HepG2 (cell line): Measurements from ENCODE around the gene MROH2A. TPM values are rescaled to one million over a fixed set of nuclear protein-coding genes. Genes with fewer than 3 reads are reported as not detected.

Experiments used
- ATAC-seq: fragments of 200-7000 bp; cut with Tn5 transposase; 3 replicates; pipeline ENCODE4 v1.9.1; 2020; ENCODE audit warnings: mild to moderate bottlenecking, moderate library complexity
- BruUV-seq: library from RNA; stranded (reverse); fragments of 400-500 nt; replicated peaks from 2 replicates; lab custom pipeline; 2021; lab: Mats Ljungman, UMichigan
- CTCF ChIA-PET: fragments of 300-600 bp; formaldehyde crosslinking; extraction: SDS; loops from one replicate; lab custom pipeline; 2021; ENCODE audit warnings: low total read pairs, inconsistent platforms, low intra/inter-chr PET ratio; lab: Yijun Ruan, JAX
- POLR2A ChIA-PET: fragments of 350-600 bp; sonication (Branson Sonifier 250); formaldehyde crosslinking; loops from one replicate; lab custom pipeline; 2020; ENCODE audit warnings: antibody characterized with exemption, inconsistent platforms; lab: Yijun Ruan, JAX
- DNase-seq: peaks from one replicate; pipeline ENCODE4 v3.0.0-alpha.2; 2015; ENCODE audit warnings: low spot score
- FAIRE-seq: peaks from 3 replicates; lab custom pipeline; 2011; peaks lifted over from hg19 to GRCh38; lab: Jason Lieb, UNC
- H2AFZ ChIP-seq: one replicate; pipeline ENCODE4 v1.6.1; 2011; ENCODE audit warnings: low read length, inconsistent platforms
- H3K27ac ChIP-seq: fragments of 300-600 bp; 3 replicates; pipeline ENCODE4 v1.8.0; 2011; ENCODE audit warnings: mixed run types, mild to moderate bottlenecking, mixed read lengths, low read length, inconsistent platforms; ENCODE audit not compliant: insufficient read depth; ENCODE audit errors: extremely low read length
- H3K27me3 ChIP-seq, 2 experiments: fragments of 200-600 bp in 1 of 2; 2 replicates in 1 of 2; 3 replicates in 1 of 2; pipeline versions ENCODE4 v1.6.0 to v1.8.0; 2011; ENCODE audit warnings: low read length in 2 of 2, mild to moderate bottlenecking in 2 of 2, moderate library complexity in 2 of 2, inconsistent platforms in 1 of 2; ENCODE audit not compliant: insufficient read depth in 2 of 2, control insufficient read depth in 1 of 2
- H3K36me3 ChIP-seq, 2 experiments: fragments of 200-600 bp in 1 of 2; replicated peaks in 1 of 2; 2 replicates in 1 of 2; 3 replicates in 1 of 2; pipeline versions ENCODE4 v1.5.1 to v1.8.0; 2011; ENCODE audit warnings: low read length in 2 of 2, inconsistent platforms in 1 of 2; ENCODE audit not compliant: insufficient read depth in 2 of 2, control insufficient read depth in 1 of 2
- H3K4me1 ChIP-seq: 2 replicates; pipeline ENCODE4 v1.5.1; 2012; ENCODE audit warnings: low read length, inconsistent platforms; ENCODE audit not compliant: insufficient read depth
- H3K4me2 ChIP-seq: 2 replicates; pipeline ENCODE4 v1.6.0; 2011; ENCODE audit warnings: low read depth, low read length, inconsistent platforms
- H3K4me3 ChIP-seq, 3 experiments: fragments of 200-600 bp in 1 of 3; sonication (generic), shearing (Covaris generic) in 1 of 3; replicated peaks in 1 of 3; 2 replicates each; pipeline ENCODE4 v1.5.1; 2011 to 2016; ENCODE audit warnings: low read length in 3 of 3, inconsistent platforms in 2 of 3, low read depth in 2 of 3, mild to moderate bottlenecking in 2 of 3, control low read depth in 1 of 3, mixed read lengths in 1 of 3; ENCODE audit not compliant: insufficient read depth in 1 of 3
- H3K79me2 ChIP-seq: one replicate; pipeline ENCODE4 v1.6.1; 2011; ENCODE audit warnings: low read length, inconsistent platforms; ENCODE audit not compliant: insufficient read depth
- H3K9ac ChIP-seq: 2 replicates; pipeline ENCODE4 v1.6.0; 2011; ENCODE audit warnings: mild to moderate bottlenecking, low read depth, low read length, inconsistent platforms; ENCODE audit not compliant: insufficient read depth
- H3K9me3 ChIP-seq: 2 replicates; pipeline ENCODE4 v1.5.1; 2012; ENCODE audit warnings: mild to moderate bottlenecking, low read length
- H4K20me1 ChIP-seq: 2 replicates; pipeline ENCODE4 v1.6.0; 2011; ENCODE audit warnings: inconsistent platforms, mild to moderate bottlenecking, low read length, moderate library complexity; ENCODE audit not compliant: insufficient read depth
- CAMTA2 ChIP-seq: sonication (generic); formaldehyde crosslinking; IDR thresholded peaks from 2 replicates; pipeline ENCODE4 v1.4.0; 2020; ENCODE audit warnings: mild to moderate bottlenecking, missing genetic modification reagents, borderline replicate concordance
- ELF4 ChIP-seq: sonication (generic); formaldehyde crosslinking; IDR thresholded peaks from 2 replicates; pipeline ENCODE4 v1.5.0; 2020; ENCODE audit warnings: missing genetic modification reagents, mild to moderate bottlenecking, moderate library complexity, borderline replicate concordance
- MAZ ChIP-seq, 2 experiments: sonication (generic) in 1 of 2; formaldehyde crosslinking in 1 of 2; IDR thresholded peaks; 2 replicates each; pipeline versions ENCODE4 v1.5.0 to v1.6.1; 2012 to 2020; ENCODE audit warnings: low read depth in 2 of 2, mild to moderate bottlenecking in 2 of 2, borderline replicate concordance in 1 of 2, improper control_type of control experiment in 1 of 2, low read length in 1 of 2, missing genetic modification reagents in 1 of 2, moderate library complexity in 1 of 2
- SMARCE1 ChIP-seq: fragments of 450-650 bp; IDR thresholded peaks from 2 replicates; pipeline ENCODE4 v1.6.1; 2017; ENCODE audit warnings: borderline replicate concordance
- ZFY ChIP-seq: sonication (generic); formaldehyde crosslinking; IDR thresholded peaks from 2 replicates; pipeline ENCODE4 v1.4.0; 2020; ENCODE audit warnings: missing genetic modification reagents
- ZNF235 ChIP-seq: sonication (generic); formaldehyde crosslinking; IDR thresholded peaks from 2 replicates; pipeline ENCODE4 v1.8.1; 2023; ENCODE audit warnings: mild to moderate bottlenecking, missing genetic modification reagents, borderline replicate concordance
- ZNF569 ChIP-seq: sonication (generic); formaldehyde crosslinking; IDR thresholded peaks from 2 replicates; pipeline ENCODE4 v1.5.0; 2020; ENCODE audit warnings: mild to moderate bottlenecking, missing genetic modification reagents, moderate library complexity, borderline replicate concordance
- WGBS: methylation state at CpG from one replicate; pipeline ENCODE4 v1.1.6; 2017; ENCODE audit warnings: low lambda C conversion rate; 5-methylcytosine and 5-hydroxymethylcytosine counted together
- in situ Hi-C: cut with HindIII; loops from 2 replicates; pipeline ENCODE4 v1.10.0; 2017; ENCODE audit warnings: low pct_unique_long_range_greater_than_20kb; ENCODE audit not compliant: extremely low pct_ligation_motif_present
- intact Hi-C: fragments of 100-400 bp; cut with micrococcal nuclease; formaldehyde crosslinking; loops from one replicate; pipeline ENCODE4 v1.10.0; 2022; ENCODE audit not compliant: unreplicated experiment
- polyA plus RNA-seq, 8 experiments: library from polyadenylated mRNA; depleted of rRNA in 3 of 8; stranded (reverse) in 7 of 8; unstranded in 1 of 8; fragments of >200 nt; fragmentation: Illumina TruSeq in 4 of 8; extraction: Trizol in 4 of 8; gene quantifications; 2 replicates each; pipeline versions ENCODE4 v1.2.1 to v1.2.3, GENCODE V29; 2011 to 2016; ENCODE audit warnings: low read depth in 4 of 8, missing spikeins in 1 of 8, mixed read lengths in 1 of 8; ENCODE audit not compliant: insufficient read depth in 1 of 8
- total RNA-seq, 5 experiments: library from RNA; depleted of rRNA; stranded (reverse); fragments of >200 nt; fragmentation: Illumina TruSeq; extraction: Trizol; gene quantifications; 2 replicates each; pipeline ENCODE4 v1.2.3, GENCODE V29; 2016; ENCODE audit warnings: low read depth in 1 of 5
- TF ChIP-seq, protein P1 (sequence below): sonication (generic); formaldehyde crosslinking; IDR thresholded peaks from 2 replicates; pipeline ENCODE4 v1.4.0; 2020; ENCODE audit warnings: missing genetic modification reagents, borderline replicate concordance
- TF ChIP-seq, protein P2 (sequence below): sonication (generic); formaldehyde crosslinking; IDR thresholded peaks from 2 replicates; pipeline ENCODE4 v1.4.0; 2020; ENCODE audit warnings: missing genetic modification reagents

MROH2A gene
- total and polyA plus RNA-seq, 2 of the 13 experiments (the other 11 are each of a cell fraction or from before 2014, with no cell fraction given): 0.03 to 0.04 TPM

DNA sequence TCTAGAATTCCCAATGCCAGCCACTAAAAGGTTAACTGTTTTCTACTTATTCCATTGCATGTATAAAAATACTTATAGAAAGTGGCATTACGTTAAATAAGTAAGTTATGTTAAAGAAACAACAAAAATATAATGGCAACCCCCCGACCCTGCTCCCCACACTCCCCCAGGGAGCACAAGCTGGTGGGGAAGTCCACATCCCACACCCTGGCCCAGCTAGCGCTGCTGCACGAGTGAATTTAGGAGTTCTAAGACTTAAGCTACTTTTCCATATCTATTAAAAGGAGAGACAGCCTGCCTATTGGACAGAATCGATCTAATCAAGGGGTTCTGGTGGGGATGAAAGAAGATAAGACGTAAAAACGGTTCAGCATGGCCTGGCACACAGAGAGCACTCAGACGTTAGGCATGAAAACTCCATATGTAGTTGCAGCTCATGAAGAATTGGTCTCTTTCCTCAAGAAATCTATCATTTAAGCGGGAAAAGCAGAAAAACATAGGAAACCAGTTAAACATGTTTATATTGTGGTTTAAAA lies 59.6 kb downstream of the MROH2A start:
- peaks cover 22% of the 10 kb centered on the region; the same call in 1 of the 2 replicates for H3K4me1 ChIP-seq
- H3K9me3 ChIP-seq: no peaks in the 10 kb centered on the region
- no peak for ATAC-seq
- no peaks in the 10 kb centered on the region for H3K27me3 ChIP-seq
- ChIA-PET CTCF (no interaction called here), POLR2A (no interaction called here)
- H3K27ac ChIP-seq: no peak overlapping the region
- no peak overlapping the region for H3K4me3 ChIP-seq
- no peak overlapping the region for H2AFZ ChIP-seq
- intact Hi-C loops (loop anchor here (10.0 kb wide), 1 partner anchor 393 kb away; no protein-coding TSS in a partner anchor), in situ Hi-C loops (loop anchor here (25.0 kb wide), 1 partner anchor 525 kb away; the partner anchor contains the start of gene SAG)
- peaks cover 16% of the 10 kb centered on the region; the same call in 1 of the 2 replicates for H4K20me1 ChIP-seq
- BruUV-seq: no TSS peak
- WGBS: 96% methylated on average over 9 of the region's 9 CpGs
- H3K36me3 ChIP-seq: peaks cover 50 to 79% of the 10 kb centered on the region in 2 experiments
- H3K9ac ChIP-seq: no peak overlapping the region
- peaks cover 44% of the 10 kb centered on the region for H3K79me2 ChIP-seq
- H3K4me2 ChIP-seq: no peak overlapping the region
- TF ChIP-seq SMARCE1 (no peak), MAZ (IDR thresholded peaks at IDR 0.05; ENCODE audit: borderline replicate concordance, low read depth, low read length) (no peak), MAZ (CRISPR knock-in tag; IDR thresholded peaks at IDR 0.05; ENCODE audit: low read depth) (no peak), ZNF569 (CRISPR knock-in tag) (no peak), ELF4 (CRISPR knock-in tag) (no peak), ZNF235 (CRISPR knock-in tag) (no peak), CAMTA2 (no peak), ZFY (CRISPR knock-in tag) (no peak)
- TF ChIP-seq, protein P1, sequence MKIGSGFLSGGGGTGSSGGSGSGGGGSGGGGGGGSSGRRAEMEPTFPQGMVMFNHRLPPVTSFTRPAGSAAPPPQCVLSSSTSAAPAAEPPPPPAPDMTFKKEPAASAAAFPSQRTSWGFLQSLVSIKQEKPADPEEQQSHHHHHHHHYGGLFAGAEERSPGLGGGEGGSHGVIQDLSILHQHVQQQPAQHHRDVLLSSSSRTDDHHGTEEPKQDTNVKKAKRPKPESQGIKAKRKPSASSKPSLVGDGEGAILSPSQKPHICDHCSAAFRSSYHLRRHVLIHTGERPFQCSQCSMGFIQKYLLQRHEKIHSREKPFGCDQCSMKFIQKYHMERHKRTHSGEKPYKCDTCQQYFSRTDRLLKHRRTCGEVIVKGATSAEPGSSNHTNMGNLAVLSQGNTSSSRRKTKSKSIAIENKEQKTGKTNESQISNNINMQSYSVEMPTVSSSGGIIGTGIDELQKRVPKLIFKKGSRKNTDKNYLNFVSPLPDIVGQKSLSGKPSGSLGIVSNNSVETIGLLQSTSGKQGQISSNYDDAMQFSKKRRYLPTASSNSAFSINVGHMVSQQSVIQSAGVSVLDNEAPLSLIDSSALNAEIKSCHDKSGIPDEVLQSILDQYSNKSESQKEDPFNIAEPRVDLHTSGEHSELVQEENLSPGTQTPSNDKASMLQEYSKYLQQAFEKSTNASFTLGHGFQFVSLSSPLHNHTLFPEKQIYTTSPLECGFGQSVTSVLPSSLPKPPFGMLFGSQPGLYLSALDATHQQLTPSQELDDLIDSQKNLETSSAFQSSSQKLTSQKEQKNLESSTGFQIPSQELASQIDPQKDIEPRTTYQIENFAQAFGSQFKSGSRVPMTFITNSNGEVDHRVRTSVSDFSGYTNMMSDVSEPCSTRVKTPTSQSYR (CRISPR knock-in tag): no peak
- TF ChIP-seq, protein P2, sequence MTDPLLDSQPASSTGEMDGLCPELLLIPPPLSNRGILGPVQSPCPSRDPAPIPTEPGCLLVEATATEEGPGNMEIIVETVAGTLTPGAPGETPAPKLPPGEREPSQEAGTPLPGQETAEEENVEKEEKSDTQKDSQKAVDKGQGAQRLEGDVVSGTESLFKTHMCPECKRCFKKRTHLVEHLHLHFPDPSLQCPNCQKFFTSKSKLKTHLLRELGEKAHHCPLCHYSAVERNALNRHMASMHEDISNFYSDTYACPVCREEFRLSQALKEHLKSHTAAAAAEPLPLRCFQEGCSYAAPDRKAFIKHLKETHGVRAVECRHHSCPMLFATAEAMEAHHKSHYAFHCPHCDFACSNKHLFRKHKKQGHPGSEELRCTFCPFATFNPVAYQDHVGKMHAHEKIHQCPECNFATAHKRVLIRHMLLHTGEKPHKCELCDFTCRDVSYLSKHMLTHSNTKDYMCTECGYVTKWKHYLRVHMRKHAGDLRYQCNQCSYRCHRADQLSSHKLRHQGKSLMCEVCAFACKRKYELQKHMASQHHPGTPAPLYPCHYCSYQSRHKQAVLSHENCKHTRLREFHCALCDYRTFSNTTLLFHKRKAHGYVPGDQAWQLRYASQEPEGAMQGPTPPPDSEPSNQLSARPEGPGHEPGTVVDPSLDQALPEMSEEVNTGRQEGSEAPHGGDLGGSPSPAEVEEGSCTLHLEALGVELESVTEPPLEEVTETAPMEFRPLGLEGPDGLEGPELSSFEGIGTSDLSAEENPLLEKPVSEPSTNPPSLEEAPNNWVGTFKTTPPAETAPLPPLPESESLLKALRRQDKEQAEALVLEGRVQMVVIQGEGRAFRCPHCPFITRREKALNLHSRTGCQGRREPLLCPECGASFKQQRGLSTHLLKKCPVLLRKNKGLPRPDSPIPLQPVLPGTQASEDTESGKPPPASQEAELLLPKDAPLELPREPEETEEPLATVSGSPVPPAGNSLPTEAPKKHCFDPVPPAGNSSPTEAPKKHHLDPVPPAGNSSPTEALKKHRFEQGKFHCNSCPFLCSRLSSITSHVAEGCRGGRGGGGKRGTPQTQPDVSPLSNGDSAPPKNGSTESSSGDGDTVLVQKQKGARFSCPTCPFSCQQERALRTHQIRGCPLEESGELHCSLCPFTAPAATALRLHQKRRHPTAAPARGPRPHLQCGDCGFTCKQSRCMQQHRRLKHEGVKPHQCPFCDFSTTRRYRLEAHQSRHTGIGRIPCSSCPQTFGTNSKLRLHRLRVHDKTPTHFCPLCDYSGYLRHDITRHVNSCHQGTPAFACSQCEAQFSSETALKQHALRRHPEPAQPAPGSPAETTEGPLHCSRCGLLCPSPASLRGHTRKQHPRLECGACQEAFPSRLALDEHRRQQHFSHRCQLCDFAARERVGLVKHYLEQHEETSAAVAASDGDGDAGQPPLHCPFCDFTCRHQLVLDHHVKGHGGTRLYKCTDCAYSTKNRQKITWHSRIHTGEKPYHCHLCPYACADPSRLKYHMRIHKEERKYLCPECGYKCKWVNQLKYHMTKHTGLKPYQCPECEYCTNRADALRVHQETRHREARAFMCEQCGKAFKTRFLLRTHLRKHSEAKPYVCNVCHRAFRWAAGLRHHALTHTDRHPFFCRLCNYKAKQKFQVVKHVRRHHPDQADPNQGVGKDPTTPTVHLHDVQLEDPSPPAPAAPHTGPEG (CRISPR knock-in tag): no peak
- no peak for DNase-seq
- FAIRE-seq: no peak
